H9 (cell line): ENCODE data around the gene DNAJB2. TPM values are rescaled to one million over a fixed set of nuclear protein-coding genes. Genes with fewer than 3 reads are reported as not detected.

Experiments used
- DNase-seq: peaks from one replicate; pipeline ENCODE4 v3.0.0-alpha.2; 2017
- H2AFZ ChIP-seq: one replicate; pipeline ENCODE4 v1.6.1; 2013; ENCODE audit warnings: mild to moderate bottlenecking, low read length, control low read depth, moderate library complexity
- H2AK5ac ChIP-seq: 2 replicates; pipeline ENCODE4 v1.6.1; 2013; ENCODE audit warnings: low read length, control low read depth, mixed read lengths; ENCODE audit not compliant: insufficient read length
- H2BK120ac ChIP-seq: one replicate; pipeline ENCODE4 v1.6.1; 2013; ENCODE audit warnings: low read depth, mild to moderate bottlenecking, low read length, control low read depth, inconsistent platforms; ENCODE audit not compliant: poor library complexity, severe bottlenecking
- H2BK12ac ChIP-seq: 2 replicates; pipeline ENCODE4 v1.6.1; 2013; ENCODE audit warnings: low read length, control low read depth, mixed read lengths, low read depth; ENCODE audit not compliant: insufficient read length
- H2BK15ac ChIP-seq: 2 replicates; pipeline ENCODE4 v1.6.1; 2013; ENCODE audit warnings: low read depth, low read length, control low read depth
- H2BK20ac ChIP-seq: one replicate; pipeline ENCODE4 v1.6.1; 2013; ENCODE audit warnings: low read depth, mild to moderate bottlenecking, low read length, control low read depth, inconsistent platforms; ENCODE audit not compliant: poor library complexity, severe bottlenecking
- H2BK5ac ChIP-seq: 2 replicates; pipeline ENCODE4 v1.6.1; 2013; ENCODE audit warnings: low read length, control low read depth, mixed read lengths; ENCODE audit not compliant: insufficient read length
- H3K14ac ChIP-seq: 2 replicates; pipeline ENCODE4 v1.6.1; 2013; ENCODE audit warnings: low read length, control low read depth; ENCODE audit not compliant: insufficient read depth
- H3K18ac ChIP-seq: 2 replicates; pipeline ENCODE4 v1.6.1; 2013; ENCODE audit warnings: low read depth, mild to moderate bottlenecking, mixed read lengths, low read length, control low read depth; ENCODE audit not compliant: insufficient read length
- H3K23ac ChIP-seq: 2 replicates; pipeline ENCODE4 v1.6.1; 2013; ENCODE audit warnings: low read length, control low read depth, mixed read lengths, low read depth; ENCODE audit not compliant: insufficient read length
- H3K23me2 ChIP-seq: 2 replicates; pipeline ENCODE4 v1.6.1; 2013; ENCODE audit warnings: low read depth, mild to moderate bottlenecking, mixed read lengths, low read length, control low read depth; ENCODE audit not compliant: insufficient read length, poor library complexity, severe bottlenecking
- H3K27ac ChIP-seq: 2 replicates; pipeline ENCODE4 v1.5.1; 2013; ENCODE audit warnings: low read length, control low read depth, mixed read lengths, low read depth; ENCODE audit not compliant: insufficient read length
- H3K27me3 ChIP-seq: 2 replicates; pipeline ENCODE4 v1.6.1; 2013; ENCODE audit warnings: low read length, control low read depth, inconsistent platforms; ENCODE audit not compliant: insufficient read depth
- H3K4ac ChIP-seq: 2 replicates; pipeline ENCODE4 v1.6.1; 2013; ENCODE audit warnings: low read depth, mild to moderate bottlenecking, control low read depth, inconsistent platforms, low read length, moderate library complexity
- H3K4me1 ChIP-seq: 2 replicates; pipeline ENCODE4 v1.6.1; 2013; ENCODE audit warnings: low read length, control low read depth, inconsistent platforms; ENCODE audit not compliant: insufficient read depth
- H3K4me2 ChIP-seq: 2 replicates; pipeline ENCODE4 v1.6.1; 2013; ENCODE audit warnings: low read length, control low read depth, mixed read lengths; ENCODE audit not compliant: insufficient read length, insufficient read depth
- H3K56ac ChIP-seq: 2 replicates; pipeline ENCODE4 v1.6.1; 2013; ENCODE audit warnings: low read depth, mild to moderate bottlenecking, mixed read lengths, low read length, control low read depth; ENCODE audit not compliant: insufficient read length
- H3K79me1 ChIP-seq: 2 replicates; pipeline ENCODE4 v1.6.1; 2013; ENCODE audit warnings: low read depth, mild to moderate bottlenecking, moderate library complexity, low read length, control low read depth, inconsistent platforms; ENCODE audit not compliant: insufficient read depth, poor library complexity, severe bottlenecking
- H3K79me2 ChIP-seq: 2 replicates; pipeline ENCODE4 v1.6.1; 2013; ENCODE audit warnings: low read length, control low read depth, inconsistent platforms; ENCODE audit not compliant: insufficient read depth
- H3K9ac ChIP-seq: 2 replicates; pipeline ENCODE4 v1.6.1; 2013; ENCODE audit warnings: low read length, control low read depth, mixed read lengths; ENCODE audit not compliant: insufficient read length; ENCODE audit errors: extremely low read depth
- H3K9me3 ChIP-seq: one replicate; pipeline ENCODE4 v1.6.1; 2013; ENCODE audit warnings: low read depth, low read length, inconsistent platforms; ENCODE audit not compliant: control insufficient read depth
- H3T11ph ChIP-seq: one replicate; pipeline ENCODE4 v1.6.1; 2013; ENCODE audit warnings: mild to moderate bottlenecking, low read length, control low read depth, inconsistent platforms
- H4K20me1 ChIP-seq: one replicate; pipeline ENCODE4 v1.6.1; 2013; ENCODE audit not compliant: control insufficient read depth, insufficient read length, insufficient read depth
- H4K5ac ChIP-seq: 2 replicates; pipeline ENCODE4 v1.6.1; 2013; ENCODE audit warnings: low read depth, mild to moderate bottlenecking, mixed read lengths, low read length, control low read depth; ENCODE audit not compliant: insufficient read length
- H4K8ac ChIP-seq: replicated peaks from 2 replicates; pipeline ENCODE4 v1.6.1; 2013; ENCODE audit warnings: low read length, control low read depth, mixed read lengths, low read depth; ENCODE audit not compliant: insufficient read length
- H4K91ac ChIP-seq: 2 replicates; pipeline ENCODE4 v1.6.1; 2013; ENCODE audit warnings: low read depth, mild to moderate bottlenecking, moderate library complexity, mixed read lengths, low read length, control low read depth; ENCODE audit not compliant: insufficient read length
- H3K27ac Mint-ChIP-seq, 3 experiments: 2 replicates in 2 of 3; 3 replicates in 1 of 3; pipeline ENCODE4 v1.8.0; 2020 to 2021; ENCODE audit warnings: mixed read lengths in 3 of 3, mild to moderate bottlenecking in 1 of 3, moderate library complexity in 1 of 3
- H3K27me3 Mint-ChIP-seq: 2 replicates; pipeline ENCODE4 v1.8.0; 2021; ENCODE audit warnings: low read depth, mild to moderate bottlenecking, moderate library complexity, mixed read lengths
- H3K36me3 Mint-ChIP-seq, 3 experiments: 2 replicates in 2 of 3; 3 replicates in 1 of 3; pipeline ENCODE4 v1.8.0; 2020 to 2021; ENCODE audit warnings: low read depth in 3 of 3, mixed read lengths in 3 of 3; ENCODE audit not compliant: insufficient read depth in 1 of 3
- H3K4me1 Mint-ChIP-seq, 2 experiments: 2 replicates each; pipeline ENCODE4 v1.8.0; 2020; ENCODE audit warnings: mixed read lengths in 2 of 2
- H3K4me3 Mint-ChIP-seq, 2 experiments: 2 replicates in 1 of 2; 3 replicates in 1 of 2; pipeline ENCODE4 v1.8.0; 2020 to 2021; ENCODE audit warnings: mild to moderate bottlenecking in 2 of 2, mixed read lengths in 2 of 2, moderate library complexity in 1 of 2
- H3K9me3 Mint-ChIP-seq, 2 experiments: 2 replicates in 1 of 2; 3 replicates in 1 of 2; pipeline ENCODE4 v1.8.0; 2020; ENCODE audit warnings: mild to moderate bottlenecking in 2 of 2, mixed read lengths in 2 of 2, moderate library complexity in 1 of 2
- CTCF ChIP-seq: fragments of 200-600 bp; sonication (generic); conservative IDR thresholded peaks from 3 replicates; pipeline ENCODE4 v1.8.0; 2021; ENCODE audit warnings: antibody characterized with exemption, mild to moderate bottlenecking
- WGBS: extraction: QIAGEN DNeasy Blood & Tissue Kit; methylation state at CpG from one replicate; pipeline ENCODE4 v1.1.7; 2013; ENCODE audit warnings: missing lambda C conversion rate, low lambda C conversion rate, mixed read lengths; ENCODE audit not compliant: insufficient read length; ENCODE audit errors: extremely low coverage; 5-methylcytosine and 5-hydroxymethylcytosine counted together
- total RNA-seq: library from RNA; stranded (reverse); gene quantifications from 2 replicates; pipeline ENCODE4 v1.2.1, GENCODE V29; 2021

The DNAJB2 gene
- total RNA-seq, 1 experiment from 2014 or later = 34.1 TPM

- H4K8ac ChIP-seq = no peak overlapping the region
- H3K23ac ChIP-seq = no peak overlapping the region
- H3K18ac ChIP-seq = no peak overlapping the region
- H3K56ac ChIP-seq = no peak overlapping the region
- H3K79me1 ChIP-seq = no peaks in the 10 kb centered on the region
- H3K27me3 ChIP-seq = no peaks in the 10 kb centered on the region
- H3K4me2 ChIP-seq = no peak overlapping the region
- no peaks in the 10 kb centered on the region for H3K9me3 ChIP-seq
- no peak overlapping the region for H2BK120ac ChIP-seq
- WGBS = no CpG with 5 or more reads among the region's 2 CpGs
- H3K9ac ChIP-seq = no peak overlapping the region
- H3K36me3 Mint-ChIP-seq = no peaks in the 10 kb centered on the region
- H4K91ac ChIP-seq = no peak overlapping the region
- H3K4me3 Mint-ChIP-seq = no peak overlapping the region
- no peaks in the 10 kb centered on the region for H3K23me2 ChIP-seq
- no peak overlapping the region for H2AFZ ChIP-seq
- no peak overlapping the region for H3K27ac Mint-ChIP-seq
- no peak for TF ChIP-seq CTCF
- no peak for DNase-seq
- no peak overlapping the region for H3T11ph ChIP-seq
- H2BK12ac ChIP-seq = no peak overlapping the region
- H3K4me1 ChIP-seq = peaks cover 4% of the 10 kb centered on the region; the same call in 1 of the 2 replicates
- H2BK5ac ChIP-seq = no peak overlapping the region
- H4K20me1 ChIP-seq = no peaks in the 10 kb centered on the region
- H3K27me3 Mint-ChIP-seq = peaks cover 39% of the 10 kb centered on the region
- H3K9me3 Mint-ChIP-seq = no peaks in the 10 kb centered on the region
- no peak overlapping the region for H2BK15ac ChIP-seq
- H4K5ac ChIP-seq = no peak overlapping the region
- no peak overlapping the region for H2BK20ac ChIP-seq
- no peak overlapping the region for H3K4ac ChIP-seq
- no peak overlapping the region for H3K27ac ChIP-seq
- H3K4me1 Mint-ChIP-seq = peaks cover 12 to 17% of the 10 kb centered on the region in 2 experiments
- H2AK5ac ChIP-seq = no peak overlapping the region
- H3K79me2 ChIP-seq = no peaks in the 10 kb centered on the region
- no peak overlapping the region for H3K14ac ChIP-seq
Measured at GRCh38 chr2:219271021-219271420, 8.1 kb upstream of the DNAJB2 start.
